NOMO-1 treated with dmso at 0.1 percent for 144 hours (cell line): ENCODE data around the gene ITIH4.

Source experiments
- DNase-seq: peaks from one replicate; lab custom pipeline; 2025; ENCODE audit not compliant: unreplicated experiment; lab: John Stamatoyannopoulos, UW

Gene ITIH4

DNA sequence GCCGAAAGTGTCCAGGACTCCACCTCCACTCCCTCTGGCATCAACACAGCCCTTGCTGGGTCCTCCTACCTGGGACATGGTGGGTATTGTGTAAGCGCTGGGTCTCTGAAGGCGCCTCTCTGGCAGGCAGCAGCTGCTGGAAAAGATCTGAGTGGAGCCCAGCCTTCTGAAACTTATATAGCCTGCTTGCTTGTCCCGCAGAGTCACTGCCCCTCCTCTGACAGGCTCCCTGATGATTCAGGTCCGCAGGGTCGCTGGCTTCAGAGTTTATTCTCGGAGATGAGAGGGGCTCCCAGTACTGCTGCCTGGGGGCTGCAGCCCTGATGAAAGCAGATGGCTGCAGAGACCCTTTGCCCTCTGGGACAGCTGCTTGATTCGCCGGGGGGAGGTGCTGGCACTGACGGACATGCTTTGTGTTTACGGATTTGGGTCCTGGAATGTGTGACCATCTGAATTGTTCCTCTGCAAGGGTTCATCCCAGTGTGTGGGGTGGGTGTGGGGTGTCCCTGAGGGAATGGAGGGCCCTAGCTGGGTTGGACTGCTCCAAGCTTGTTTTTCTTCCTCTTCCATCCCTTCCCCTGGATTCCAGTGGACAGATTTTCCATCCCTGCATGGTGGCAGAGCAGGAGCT lies 4.5 kb upstream of the ITIH4 start, which contains the start of gene MUSTN1:
Gene MUSTN1 (minus strand): TSS at position 149 of the 631 bp plus-strand sequence. CDS start 71 bp downstream, at position 78.
- DNase-seq: no peak

DNA sequence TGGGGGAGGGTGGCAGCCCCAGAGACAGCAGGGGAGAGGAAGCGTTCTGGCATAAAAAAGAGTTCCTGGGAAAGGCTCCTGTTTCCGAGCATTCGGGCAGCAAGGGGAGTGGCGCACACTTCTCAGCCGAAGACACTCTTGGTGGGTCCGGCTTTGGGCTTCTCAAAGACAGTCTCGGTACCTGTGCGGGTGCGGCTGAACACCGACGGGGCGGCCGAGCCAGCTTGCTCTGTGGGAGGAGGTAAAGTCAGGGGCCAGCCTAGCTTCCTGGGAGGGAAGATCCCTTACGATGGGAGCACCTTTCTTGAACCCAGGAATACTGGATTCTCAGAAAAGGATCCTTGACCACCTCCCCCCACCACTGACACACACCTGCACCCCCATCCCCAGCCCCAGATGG lies 2.7 kb upstream of the ITIH4 start:
- DNase-seq: no peak

DNA sequence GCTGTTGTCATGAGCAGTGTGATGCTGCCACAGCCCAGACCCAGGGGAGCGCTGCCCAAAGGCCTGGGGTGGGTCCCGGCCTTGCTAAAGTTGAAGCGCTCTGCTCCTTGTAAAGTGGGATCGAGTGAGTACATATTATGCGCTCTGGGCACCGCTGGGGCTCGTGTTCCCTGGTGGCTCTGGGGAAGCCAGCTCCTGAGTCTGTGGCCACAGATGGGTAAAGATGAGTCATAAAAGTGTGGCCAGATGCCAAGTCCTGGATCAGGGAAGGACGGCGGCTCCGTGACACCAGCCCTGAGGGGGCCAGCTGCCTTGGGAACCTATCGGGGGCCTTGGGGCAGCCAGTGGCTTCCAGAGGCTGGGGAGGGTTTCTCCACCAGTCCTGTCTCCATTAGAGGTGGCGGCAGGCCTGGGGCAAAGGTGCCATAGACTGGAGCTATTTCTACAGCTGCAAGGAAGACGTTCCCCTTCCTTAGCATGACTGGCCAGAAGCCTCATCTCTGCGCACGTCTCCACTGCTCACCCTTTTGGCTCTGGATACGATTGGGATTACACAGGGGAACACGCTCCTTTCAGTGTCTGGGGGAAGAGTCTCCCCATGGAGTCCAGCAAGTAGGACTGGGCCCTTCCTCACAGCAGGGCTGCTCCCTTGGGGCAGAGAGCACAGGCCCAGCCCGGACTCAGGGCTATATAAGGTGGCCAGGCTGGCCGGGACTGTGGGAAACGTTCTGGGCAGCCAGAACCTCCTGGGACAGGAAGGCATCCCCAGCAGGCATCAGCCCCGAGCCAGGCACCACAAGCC lies 1.2 kb upstream of the ITIH4 start:
- no peak for DNase-seq

DNA sequence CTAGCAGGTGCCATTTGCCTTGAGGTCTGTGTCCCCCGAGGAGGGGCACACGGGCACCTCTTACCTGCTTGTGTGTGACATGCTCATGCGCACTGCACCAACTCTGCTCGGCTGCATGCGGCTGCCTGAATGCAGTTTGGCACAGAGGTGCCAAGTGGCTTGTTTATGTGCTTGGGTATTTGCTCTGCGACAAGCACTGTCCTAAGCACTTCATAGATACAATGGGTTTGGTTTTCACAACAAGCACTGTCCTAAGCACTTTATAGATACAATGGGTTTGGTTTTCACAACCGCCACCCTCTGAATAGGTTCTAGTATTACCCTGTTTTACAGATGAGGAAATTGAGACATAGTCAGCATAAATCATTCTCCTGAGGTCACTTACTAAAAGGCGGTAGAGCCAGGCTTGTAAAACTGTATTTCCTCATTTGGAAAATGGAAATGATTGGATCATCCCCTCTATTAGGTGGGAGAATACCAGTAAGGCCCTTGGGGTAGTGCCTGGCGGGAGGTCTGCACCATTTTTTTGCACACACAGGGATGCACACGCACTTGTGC lies 487 bp downstream of the ITIH4 start:
- DNase-seq: peak; percentile 64

DNA sequence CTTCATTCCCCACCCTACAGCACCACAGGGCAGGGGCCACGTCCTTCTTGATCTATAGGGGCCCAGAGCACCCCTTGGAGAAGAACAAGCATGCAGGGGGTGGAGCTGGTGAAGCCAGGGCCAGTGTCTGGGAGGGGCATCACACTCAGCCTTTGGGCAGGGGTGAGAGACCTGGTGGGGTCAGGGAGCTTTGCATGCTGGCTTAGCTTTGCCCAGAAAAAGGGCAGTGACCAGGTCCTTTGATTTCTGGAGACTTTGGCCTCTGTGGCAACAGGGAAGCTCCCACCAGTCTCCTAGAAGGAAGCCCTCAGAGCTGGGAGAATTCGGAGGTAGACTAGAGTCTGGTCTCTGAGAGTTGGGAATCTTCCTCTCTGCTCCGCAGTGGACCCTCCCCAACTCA lies 990 bp downstream of the ITIH4 start:
- no peak for DNase-seq

DNA sequence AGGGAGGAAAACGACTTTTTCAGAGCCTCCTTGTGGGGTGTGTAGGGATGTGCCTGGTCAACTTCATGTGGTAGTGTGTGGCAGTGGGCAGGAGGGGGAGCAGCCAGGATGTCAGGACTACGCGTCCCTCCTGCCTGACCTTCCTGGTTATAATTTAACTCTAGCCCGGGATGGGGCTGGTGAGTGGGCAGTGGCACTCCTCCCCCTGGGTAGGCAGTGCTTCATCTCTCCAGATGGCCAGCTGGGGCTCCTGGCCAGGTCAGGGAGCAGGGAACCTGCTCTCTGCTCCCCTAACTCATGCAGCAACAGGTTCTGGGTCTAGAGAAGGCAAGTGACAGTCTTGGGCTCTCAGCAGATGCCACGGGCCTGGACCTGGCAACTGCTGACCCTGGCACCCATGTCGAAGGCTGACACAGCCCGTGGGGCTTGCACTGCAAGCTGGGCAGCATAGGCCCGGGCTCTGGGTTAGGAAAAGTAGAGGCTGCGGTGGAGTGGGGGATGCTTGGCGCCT lies 2.6 kb downstream of the ITIH4 start:
- DNase-seq: no peak

DNA sequence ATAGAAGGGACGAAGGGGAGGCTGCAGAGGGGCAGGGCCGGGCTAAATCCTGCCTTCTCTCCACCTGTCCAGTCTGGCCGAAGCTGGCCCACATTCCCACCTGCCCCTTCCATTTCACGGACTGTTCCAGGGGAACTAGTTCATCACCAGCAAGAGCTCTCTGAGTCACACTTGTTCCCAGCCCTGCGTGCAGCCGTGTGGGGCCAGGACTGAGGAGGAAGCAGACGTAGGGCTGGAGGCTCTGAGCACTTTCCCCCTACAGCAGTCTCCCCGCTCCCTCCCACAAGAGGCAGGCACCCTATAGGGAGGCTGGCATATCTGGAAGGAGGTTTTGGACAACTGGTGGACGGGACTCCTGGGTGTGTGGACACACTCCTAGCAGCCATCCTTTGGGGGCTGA lies 3.0 kb downstream of the ITIH4 start:
- peak; percentile 44 for DNase-seq

DNA sequence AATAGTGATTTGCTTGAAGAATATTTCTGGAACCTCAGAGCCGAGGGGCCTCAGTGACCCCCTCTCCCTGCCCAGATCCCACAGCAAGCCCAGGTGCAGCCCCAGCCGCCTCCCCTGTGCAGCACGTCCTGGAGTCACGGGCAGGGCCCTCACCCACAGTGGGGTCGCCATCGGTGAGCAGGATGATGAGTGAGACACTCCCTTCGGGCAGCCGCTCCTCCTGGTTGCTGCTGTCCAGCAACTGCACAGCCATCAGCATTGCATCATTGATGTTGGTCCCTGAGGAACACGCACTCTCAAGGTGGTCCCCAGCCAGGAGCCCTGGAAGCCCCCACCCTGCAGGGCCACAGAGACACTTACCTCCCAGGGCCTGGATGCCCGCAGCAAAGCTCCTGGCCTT lies 6.4 kb downstream of the ITIH4 start:
- no peak for DNase-seq

DNA sequence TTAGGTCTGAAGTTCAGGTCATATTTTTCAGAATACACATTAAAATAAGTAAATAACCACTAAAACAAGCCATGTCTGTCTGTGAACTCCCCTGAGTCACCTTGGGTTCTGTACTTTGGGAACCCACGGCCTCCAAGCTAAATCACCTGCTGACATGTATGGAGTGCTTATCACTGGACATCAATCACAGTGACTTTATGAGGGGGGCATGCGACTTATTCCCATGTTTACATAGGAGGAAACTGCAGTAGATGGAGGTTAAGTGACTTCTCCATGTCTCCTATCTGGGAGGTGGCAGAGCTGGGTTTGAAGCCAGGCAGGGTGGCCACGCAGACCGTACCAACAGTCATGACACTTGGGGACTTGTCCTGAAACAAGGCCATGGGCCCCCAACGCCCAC lies 8.1 kb downstream of the ITIH4 start:
- DNase-seq: no peak

DNA sequence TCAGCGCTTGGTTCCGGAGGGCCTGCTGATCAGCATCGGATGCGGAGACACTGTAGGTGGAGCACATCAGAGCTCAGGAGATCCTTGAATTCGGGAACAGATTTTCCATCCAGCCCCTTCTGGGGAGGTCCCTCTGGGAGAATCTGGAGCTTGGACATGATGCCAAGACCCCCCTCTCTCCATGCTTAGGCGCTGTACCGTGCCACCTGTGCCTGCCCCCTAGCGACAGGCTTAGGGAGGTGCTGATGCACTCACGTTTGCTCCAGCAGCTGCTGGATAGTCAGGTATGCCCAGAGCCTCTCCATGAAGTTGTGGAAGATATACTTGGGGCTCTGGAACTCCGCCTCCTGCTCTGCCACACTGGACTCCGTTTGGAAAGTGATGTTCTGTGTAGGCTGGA lies 9.7 kb downstream of the ITIH4 start:
- DNase-seq: no peak

DNA sequence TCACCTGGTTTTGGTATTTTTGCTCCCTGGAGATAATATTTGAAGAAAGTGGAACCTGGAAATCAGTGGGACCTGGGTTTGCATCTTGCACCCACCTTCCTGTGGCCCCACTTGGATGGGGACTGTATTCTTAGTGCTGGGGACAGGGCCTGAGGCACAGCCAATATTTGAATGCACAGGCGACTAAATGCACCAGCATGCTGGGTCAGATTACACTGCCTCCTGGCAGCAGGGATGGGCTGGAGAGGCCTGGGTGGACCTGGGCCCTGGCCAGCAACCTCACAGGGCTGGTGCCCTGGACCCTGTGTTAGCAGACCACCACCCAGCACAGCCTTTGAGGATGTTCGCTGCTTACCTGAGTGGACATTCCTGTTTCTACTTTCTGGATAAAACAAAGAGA lies 10.5 kb downstream of the ITIH4 start:
- DNase-seq: no peak

DNA sequence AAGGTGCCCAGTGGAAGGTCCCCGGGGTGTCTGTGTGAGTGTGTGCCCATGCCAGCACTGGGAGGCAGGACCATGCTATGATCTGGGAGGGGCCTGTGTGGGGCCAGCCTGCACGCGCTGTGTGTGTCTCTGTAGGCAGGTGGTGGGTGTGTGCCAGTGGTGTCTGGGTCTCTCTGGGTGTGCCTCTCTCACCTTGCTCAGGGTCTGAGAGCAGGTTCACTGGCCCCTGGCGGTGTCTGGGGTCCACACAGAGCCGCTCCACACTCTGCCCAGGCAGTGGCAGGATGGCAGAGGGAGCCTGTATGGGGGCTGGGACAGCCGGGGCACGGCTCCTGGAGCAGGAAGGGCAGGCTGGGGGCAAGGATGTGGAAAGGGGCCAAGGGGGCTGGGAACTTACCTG lies 12.6 kb downstream of the ITIH4 start:
- no peak for DNase-seq

DNA sequence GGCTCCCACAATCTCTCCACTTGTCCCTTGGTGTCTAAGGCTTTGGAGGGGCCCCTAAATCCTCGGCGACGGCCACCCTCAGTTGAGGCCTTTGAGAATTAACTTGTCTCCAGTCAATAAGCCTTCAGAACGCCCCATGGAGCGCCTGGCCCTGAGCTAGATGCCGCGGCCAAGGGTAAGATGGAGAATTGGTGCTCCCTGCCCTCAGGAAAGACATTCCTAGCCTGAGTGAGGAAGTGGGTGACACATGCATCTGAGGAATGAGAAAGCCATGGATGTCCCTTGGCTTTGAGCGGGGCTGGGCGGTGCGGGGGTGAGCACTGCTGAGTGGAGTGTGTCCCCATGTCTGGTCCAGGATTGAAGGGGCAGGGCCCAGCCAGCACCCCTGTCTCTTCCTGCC lies 13.3 kb downstream of the ITIH4 start:
- no peak for DNase-seq

DNA sequence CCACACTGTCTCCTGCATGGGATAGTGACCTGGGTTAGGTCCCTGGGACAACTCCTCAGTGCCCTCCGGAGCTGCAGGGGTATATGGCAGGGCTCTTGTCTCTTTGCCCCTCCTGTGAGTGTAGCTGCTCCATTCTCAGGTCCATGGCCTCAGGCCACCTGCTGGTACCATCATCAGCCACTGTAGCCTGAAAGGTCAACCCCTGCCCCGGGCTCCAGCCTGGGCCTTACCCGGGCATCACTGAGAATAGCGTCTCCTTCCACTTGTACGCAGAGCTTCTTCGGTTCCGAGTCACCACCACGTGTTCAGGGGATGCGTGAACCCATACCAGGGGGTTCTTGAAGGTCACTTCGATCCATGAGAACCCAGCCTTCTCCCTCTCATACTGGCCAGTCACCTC lies 13.8 kb downstream of the ITIH4 start:
- no peak for DNase-seq

DNA sequence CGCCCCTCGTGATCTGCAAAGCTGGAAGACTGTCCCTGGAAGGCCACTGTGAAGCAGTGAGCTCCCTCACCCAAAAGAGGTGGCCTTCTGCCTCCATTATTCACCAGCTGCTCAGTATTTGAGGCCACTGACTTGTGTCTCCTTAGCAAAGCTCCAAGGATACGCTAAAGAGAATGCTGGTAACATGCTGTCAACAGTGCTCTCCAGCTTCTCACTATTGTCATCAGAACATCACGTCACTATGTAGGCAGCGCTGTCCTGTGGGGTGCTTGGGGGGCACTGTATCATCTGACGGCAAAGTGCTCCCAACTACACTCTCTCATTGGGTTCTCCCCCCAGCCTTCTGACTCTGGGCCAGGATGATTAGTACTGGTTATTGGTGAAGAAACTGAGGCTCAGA lies 14.3 kb downstream of the ITIH4 start:
- no peak for DNase-seq

DNA sequence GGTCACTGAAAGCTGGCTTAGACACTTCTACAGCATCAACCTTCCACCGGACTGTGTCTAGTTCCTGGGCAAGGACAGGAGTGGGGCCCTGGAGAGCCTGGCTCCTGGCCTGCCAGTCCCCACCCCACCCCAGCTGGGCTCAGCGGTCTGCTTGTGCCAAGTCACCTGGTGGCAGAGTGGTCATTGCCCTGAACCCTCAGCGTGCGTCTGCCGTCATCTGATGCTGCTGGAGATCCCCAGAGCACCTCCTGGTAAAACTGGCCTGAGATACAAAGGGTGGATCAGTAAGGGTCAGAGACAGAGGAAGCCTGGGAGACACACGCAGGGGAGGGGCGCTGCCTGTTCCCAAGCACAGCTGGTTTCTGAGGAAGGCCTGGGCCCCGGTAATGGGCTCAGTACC lies 16.7 kb downstream of the ITIH4 start:
- DNase-seq: no peak

DNA sequence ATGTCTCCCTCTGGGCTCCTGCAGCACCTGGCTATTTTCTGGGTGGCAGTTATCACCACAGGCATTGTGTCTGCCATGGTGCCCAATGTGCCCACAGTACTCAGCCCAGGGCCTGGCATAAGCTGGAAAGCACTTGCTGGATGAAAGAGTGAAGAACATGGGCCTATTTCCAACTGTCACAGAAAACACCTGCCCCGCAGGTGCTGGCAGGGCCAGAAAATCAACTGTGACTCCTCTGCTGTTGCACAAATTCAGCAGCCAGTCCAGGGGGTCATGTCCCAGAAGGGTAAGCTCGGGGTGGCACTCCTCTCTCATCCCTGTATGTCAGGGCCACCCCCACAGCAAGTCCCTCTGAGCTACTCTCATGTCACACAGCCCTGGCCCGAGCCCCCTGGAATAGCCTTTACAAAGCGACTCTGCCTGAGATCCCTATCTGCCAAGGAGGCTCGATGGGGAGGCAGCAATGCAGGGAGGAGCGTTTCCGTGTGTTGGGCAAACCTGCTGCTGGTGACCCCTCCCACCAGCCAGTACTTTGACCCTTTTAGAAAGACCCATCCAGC lies 18.9 kb downstream of the ITIH4 start:
- no peak for DNase-seq

DNA sequence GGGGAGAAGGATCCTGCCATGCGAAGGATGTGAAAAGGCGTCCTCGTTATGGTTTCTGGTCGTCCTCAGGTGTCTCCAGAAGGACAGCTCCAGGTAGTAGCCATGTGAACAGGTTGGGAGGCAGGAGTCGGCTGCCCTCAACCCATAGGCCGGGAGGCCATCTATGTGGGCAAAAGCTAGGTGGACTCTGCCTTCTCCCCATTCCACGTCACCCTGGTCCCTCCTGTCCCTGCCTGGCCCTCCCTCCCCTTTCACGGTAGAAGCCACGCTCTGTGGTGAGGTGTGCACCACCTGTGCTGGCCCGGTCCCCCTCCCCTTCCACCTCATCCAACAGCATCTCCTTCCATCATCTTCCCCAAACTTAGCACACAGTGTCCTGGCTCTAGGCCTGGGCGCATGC lies 19.5 kb downstream of the ITIH4 start:
- DNase-seq: no peak

DNA sequence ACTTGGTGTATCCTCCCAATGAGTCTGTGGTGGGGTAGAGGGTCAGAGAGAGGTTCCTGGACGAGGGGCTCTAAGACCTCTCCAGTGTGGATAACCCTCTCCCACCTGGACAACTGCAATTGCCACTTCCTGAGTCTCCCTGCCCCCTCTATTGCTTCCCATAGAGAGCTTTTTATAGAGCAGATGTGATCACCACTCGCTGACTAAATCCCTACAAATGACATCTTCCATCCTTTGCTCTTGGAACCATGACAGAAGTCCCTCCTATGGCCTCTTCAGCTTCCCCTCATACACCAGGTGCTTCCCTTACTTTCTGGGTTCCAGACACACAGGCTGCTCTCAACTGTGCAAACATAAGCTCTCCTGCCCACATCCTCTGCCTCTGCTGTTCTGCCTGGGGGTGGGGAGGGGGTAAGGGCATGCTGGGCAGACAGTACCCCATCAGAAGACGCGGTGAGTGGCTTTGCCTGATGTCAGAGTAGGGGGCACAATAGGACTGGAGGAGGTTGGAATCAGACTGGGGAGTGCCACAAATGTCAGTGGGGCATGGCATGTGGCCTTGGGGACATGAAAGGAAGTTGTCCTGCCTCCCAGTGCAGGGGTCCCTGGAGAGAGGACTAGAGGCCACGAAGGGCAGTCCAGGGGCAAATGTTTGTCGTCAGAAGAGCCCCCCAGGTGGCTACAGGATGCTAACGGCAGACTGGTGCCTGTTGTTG lies 20.7 kb downstream of the ITIH4 start:
- no peak for DNase-seq

DNA sequence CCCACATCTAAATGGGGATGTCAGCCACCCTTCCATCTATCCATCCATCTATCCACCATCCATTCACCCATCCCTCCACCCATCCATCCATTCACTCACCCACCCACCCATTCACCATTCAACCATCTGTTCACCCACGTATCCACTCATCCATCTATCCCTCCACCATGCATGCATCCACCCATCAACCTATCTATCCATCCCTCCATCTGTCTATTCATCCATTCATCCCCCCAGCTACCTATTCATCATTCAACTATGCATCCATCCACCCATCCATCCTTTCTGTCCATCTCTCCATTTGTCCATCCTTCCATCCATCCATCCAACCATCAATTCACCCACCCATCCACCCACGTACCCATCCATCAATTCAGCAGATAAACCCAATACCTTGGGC lies 21.3 kb downstream of the ITIH4 start:
- DNase-seq: no peak
